Activated CD4-positive, CD25-positive, alpha-beta regulatory T cell (primary cell): Measurements from ENCODE around the gene KIR2DL3.

Experiments used
- DNase-seq, 4 experiments: peaks; one replicate each; lab custom pipeline; 2025; lab: John Stamatoyannopoulos, UW

The KIR2DL3 gene

GRCh38 chr19:54792814-54793213 is 54.5 kb downstream of the KIR2DL3 start:
- no peak for DNase-seq

DNA sequence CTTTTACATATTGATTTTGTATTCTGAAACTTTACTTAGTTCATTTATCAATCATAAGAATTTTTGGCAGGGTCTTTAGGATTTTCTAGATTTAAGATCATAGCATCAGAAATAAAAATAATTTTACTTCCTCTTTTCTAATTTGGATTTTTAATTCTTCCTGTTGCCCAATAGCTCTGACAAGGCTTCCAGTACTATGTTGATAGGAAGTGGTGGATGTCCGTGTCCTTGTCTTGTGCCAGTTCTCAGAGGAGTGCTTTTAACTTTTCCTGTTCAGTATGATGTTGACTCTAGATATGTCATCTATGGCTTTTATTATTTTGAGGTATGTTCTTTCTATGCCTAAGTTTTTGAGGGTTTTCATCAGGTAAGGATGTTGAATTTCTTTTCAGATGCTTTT is 57.4 kb downstream of the KIR2DL3 start:
- DNase-seq: no peak
